Smooth muscle cell (in vitro differentiated cells): ENCODE results near the gene LHFPL4. TPM values are rescaled to one million over a fixed set of nuclear protein-coding genes. Genes with fewer than 3 reads are reported as not detected.
"Not testable (repeated sequence)": the region's sequence is repeated elsewhere in the genome, so short reads cannot be mapped to it uniquely, and the experiment has no call there.

Experiments used
- DNase-seq: peaks from one replicate; lab custom pipeline; 2025; ENCODE audit not compliant: unreplicated experiment; lab: John Stamatoyannopoulos, UW
- H2AFZ ChIP-seq: fragments of 200-600 bp; sonication (generic); 2 replicates; pipeline ENCODE4 v1.6.0; 2016; ENCODE audit warnings: antibody characterized with exemption, low read depth, mild to moderate bottlenecking
- H3F3A ChIP-seq: fragments of 200-600 bp; sonication (generic); 2 replicates; pipeline ENCODE4 v1.6.0; 2017; ENCODE audit warnings: antibody characterized with exemption, low read depth
- H3K27ac ChIP-seq: fragments of 200-600 bp; sonication (generic); 2 replicates; pipeline ENCODE4 v1.5.1; 2016; ENCODE audit warnings: low read depth, mild to moderate bottlenecking
- H3K27me3 ChIP-seq: fragments of 200-600 bp; sonication (generic); 2 replicates; pipeline ENCODE4 v1.6.1; 2016; ENCODE audit warnings: low read depth, mild to moderate bottlenecking
- H3K36me3 ChIP-seq: fragments of 200-600 bp; sonication (generic); 2 replicates; pipeline ENCODE4 v1.5.1; 2016; ENCODE audit warnings: low read depth
- H3K4me1 ChIP-seq: fragments of 200-600 bp; sonication (generic); 2 replicates; pipeline ENCODE4 v1.5.1; 2016; ENCODE audit warnings: low read depth
- H3K4me2 ChIP-seq: fragments of 200-600 bp; sonication (generic); 2 replicates; pipeline ENCODE4 v1.6.0; 2016; ENCODE audit warnings: mild to moderate bottlenecking
- H3K4me3 ChIP-seq: fragments of 200-600 bp; sonication (generic); 2 replicates; pipeline ENCODE4 v1.5.1; 2016; ENCODE audit warnings: mild to moderate bottlenecking
- H3K79me2 ChIP-seq: fragments of 200-600 bp; sonication (generic); 2 replicates; pipeline ENCODE4 v1.6.0; 2016; ENCODE audit warnings: low read depth, mild to moderate bottlenecking
- H3K9ac ChIP-seq: fragments of 200-600 bp; sonication (generic); 2 replicates; pipeline ENCODE4 v1.6.0; 2016; ENCODE audit warnings: low read depth
- H3K9me3 ChIP-seq: fragments of 200-600 bp; sonication (generic); replicated peaks from 2 replicates; pipeline ENCODE4 v1.5.1; 2016; ENCODE audit warnings: low read depth
- H4K20me1 ChIP-seq: fragments of 200-600 bp; sonication (generic); 2 replicates; pipeline ENCODE4 v1.6.0; 2016; ENCODE audit warnings: low read depth
- CTCF ChIP-seq: fragments of 200-600 bp; sonication (generic); IDR thresholded peaks from 2 replicates; pipeline ENCODE4 v1.5.1; 2017; ENCODE audit warnings: borderline replicate concordance, mild to moderate bottlenecking, antibody characterized with exemption; ENCODE audit not compliant: insufficient read depth, poor library complexity, severe bottlenecking
- WGBS: methylation state at CpG from one replicate; pipeline ENCODE4 v1.1.7; 2016; ENCODE audit warnings: low lambda C conversion rate; 5-methylcytosine and 5-hydroxymethylcytosine counted together
- polyA plus RNA-seq: library from polyadenylated mRNA; unstranded; fragments of >200 nt; fragmentation: Nextera tagmentation; extraction: Ambion mirVana; gene quantifications from 2 replicates; pipeline ENCODE4 v1.2.1, GENCODE V29; 2016
- total RNA-seq: library from RNA; depleted of rRNA; stranded (reverse); fragments of >200 nt; gene quantifications from 2 replicates; pipeline ENCODE4 v1.2.3, GENCODE V29; 2014

LHFPL4 gene
- total and polyA plus RNA-seq, 2 experiments from 2014 or later: 0.08 TPM; not detected in 1

- no peak overlapping the region for H3K4me2 ChIP-seq
- no peak for DNase-seq
- no peaks in the 10 kb centered on the region for H3K4me1 ChIP-seq
- H3K9ac ChIP-seq: no peak overlapping the region
- no peak overlapping the region for H3K27ac ChIP-seq
- TF ChIP-seq CTCF: no peak
- no peaks in the 10 kb centered on the region for H3K9me3 ChIP-seq
- 90% methylated on average over 7 of the region's 7 CpGs for WGBS
- no peak overlapping the region for H2AFZ ChIP-seq
- H3K36me3 ChIP-seq: no peaks in the 10 kb centered on the region
- H3K79me2 ChIP-seq: no peaks in the 10 kb centered on the region
- H4K20me1 ChIP-seq: no peaks in the 10 kb centered on the region
- no peak overlapping the region for H3K4me3 ChIP-seq
- H3K27me3 ChIP-seq: no peaks in the 10 kb centered on the region
- no peaks in the 10 kb centered on the region for H3F3A ChIP-seq
These were observed 45.3 kb upstream of the LHFPL4 start for GRCh38 chr3:9598783-9599387.

GRCh38 chr3:9595877-9596276, 42.3 kb upstream of the LHFPL4 start:
- no peak for DNase-seq
- Histone ChIP-seq H3K27ac (no peak overlapping the region), H3K79me2 (no peaks in the 10 kb centered on the region), H4K20me1 (no peaks in the 10 kb centered on the region), H3K4me2 (no peak overlapping the region), H3K9me3 (no peaks in the 10 kb centered on the region), H3K9ac (no peak overlapping the region), H2AFZ (no peak overlapping the region), H3K27me3 (no peaks in the 10 kb centered on the region), H3K36me3 (no peaks in the 10 kb centered on the region), H3F3A (no peaks in the 10 kb centered on the region), H3K4me3 (no peak overlapping the region), H3K4me1 (no peaks in the 10 kb centered on the region)
- TF ChIP-seq CTCF: no peak

- H3K36me3 ChIP-seq, H2AFZ ChIP-seq, H3K79me2 ChIP-seq, H4K20me1 ChIP-seq, H3K4me3 ChIP-seq, H3K4me2 ChIP-seq, H3K4me1 ChIP-seq, H3K9ac ChIP-seq, H3K9me3 ChIP-seq, H3F3A ChIP-seq, H3K27ac ChIP-seq, DNase-seq, H3K27me3 ChIP-seq: not testable (repeated sequence)
- 97% methylated on average over 22 of the region's 28 CpGs for WGBS
These were observed 38.2 kb upstream of the LHFPL4 start for GRCh38 chr3:9591781-9592180.

- Histone ChIP-seq H3K4me1 (no peaks in the 10 kb centered on the region), H3K9ac (no peak overlapping the region), H3K4me2 (no peak overlapping the region), H4K20me1 (no peaks in the 10 kb centered on the region), H3F3A (no peaks in the 10 kb centered on the region), H3K4me3 (no peak overlapping the region), H3K9me3 (no peaks in the 10 kb centered on the region), H3K27me3 (no peaks in the 10 kb centered on the region), H3K27ac (no peak overlapping the region), H2AFZ (no peak overlapping the region), H3K79me2 (no peaks in the 10 kb centered on the region), H3K36me3 (no peaks in the 10 kb centered on the region)
- no peak for DNase-seq
- 50% methylated on average over 8 of the region's 8 CpGs for WGBS
- no peak for TF ChIP-seq CTCF
These were observed 36.7 kb upstream of the LHFPL4 start for GRCh38 chr3:9590282-9590791.
